Mesothelial cell of epicardium (in vitro differentiated cells): ENCODE results near the gene C4A. TPM values are rescaled to one million over a fixed set of nuclear protein-coding genes. Genes with fewer than 3 reads are reported as not detected.

Experiments
- DNase-seq, 2 experiments: peaks; one replicate each; pipeline ENCODE4 v3.0.0; 2021; ENCODE audit warnings: low spot score in 2 of 2; ENCODE audit not compliant: unreplicated experiment in 2 of 2
- H3K27ac Mint-ChIP-seq: 2 replicates; pipeline ENCODE4 v1.8.0; 2021; ENCODE audit warnings: mixed read lengths
- H3K27me3 Mint-ChIP-seq: 2 replicates; pipeline ENCODE4 v1.8.0; 2021; ENCODE audit warnings: low read depth, mixed read lengths
- H3K36me3 Mint-ChIP-seq: 2 replicates; pipeline ENCODE4 v1.8.0; 2021; ENCODE audit warnings: mixed read lengths
- H3K4me1 Mint-ChIP-seq: 2 replicates; pipeline ENCODE4 v1.8.0; 2021; ENCODE audit warnings: mixed read lengths
- H3K4me3 Mint-ChIP-seq: 2 replicates; pipeline ENCODE4 v1.8.0; 2021; ENCODE audit warnings: mild to moderate bottlenecking, moderate library complexity, mixed read lengths
- H3K9me3 Mint-ChIP-seq: 2 replicates; pipeline ENCODE4 v1.8.0; 2021; ENCODE audit warnings: mixed read lengths
- total RNA-seq: library from RNA; stranded (reverse); gene quantifications from 3 replicates; pipeline ENCODE4 v1.2.1, GENCODE V29; 2021
- TF ChIP-seq, protein P1 (sequence below): fragments of 200-600 bp; sonication (generic); IDR thresholded peaks from one replicate; pipeline ENCODE4 v1.5.0; 2021; ENCODE audit warnings: antibody characterized with exemption; ENCODE audit not compliant: unreplicated experiment

Gene C4A
- total RNA-seq, 1 donor from 2014 or later: 12.3 TPM

DNA sequence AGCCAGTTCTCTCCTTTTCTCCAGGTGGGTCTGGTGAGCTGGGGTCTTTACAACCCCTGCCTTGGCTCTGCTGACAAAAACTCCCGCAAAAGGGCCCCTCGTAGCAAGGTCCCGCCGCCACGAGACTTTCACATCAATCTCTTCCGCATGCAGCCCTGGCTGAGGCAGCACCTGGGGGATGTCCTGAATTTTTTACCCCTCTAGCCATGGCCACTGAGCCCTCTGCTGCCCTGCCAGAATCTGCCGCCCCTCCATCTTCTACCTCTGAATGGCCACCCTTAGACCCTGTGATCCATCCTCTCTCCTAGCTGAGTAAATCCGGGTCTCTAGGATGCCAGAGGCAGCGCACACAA is 36.7 kb upstream of the C4A start:
- DNase-seq: no peak
- Mint-ChIP-seq H3K27ac (no peak overlapping the region), H3K27me3 (peaks cover 53% of the 10 kb centered on the region), H3K36me3 (no peaks in the 10 kb centered on the region), H3K9me3 (no peaks in the 10 kb centered on the region), H3K4me3 (no peak overlapping the region), H3K4me1 (no peaks in the 10 kb centered on the region)
- TF ChIP-seq, protein P1, sequence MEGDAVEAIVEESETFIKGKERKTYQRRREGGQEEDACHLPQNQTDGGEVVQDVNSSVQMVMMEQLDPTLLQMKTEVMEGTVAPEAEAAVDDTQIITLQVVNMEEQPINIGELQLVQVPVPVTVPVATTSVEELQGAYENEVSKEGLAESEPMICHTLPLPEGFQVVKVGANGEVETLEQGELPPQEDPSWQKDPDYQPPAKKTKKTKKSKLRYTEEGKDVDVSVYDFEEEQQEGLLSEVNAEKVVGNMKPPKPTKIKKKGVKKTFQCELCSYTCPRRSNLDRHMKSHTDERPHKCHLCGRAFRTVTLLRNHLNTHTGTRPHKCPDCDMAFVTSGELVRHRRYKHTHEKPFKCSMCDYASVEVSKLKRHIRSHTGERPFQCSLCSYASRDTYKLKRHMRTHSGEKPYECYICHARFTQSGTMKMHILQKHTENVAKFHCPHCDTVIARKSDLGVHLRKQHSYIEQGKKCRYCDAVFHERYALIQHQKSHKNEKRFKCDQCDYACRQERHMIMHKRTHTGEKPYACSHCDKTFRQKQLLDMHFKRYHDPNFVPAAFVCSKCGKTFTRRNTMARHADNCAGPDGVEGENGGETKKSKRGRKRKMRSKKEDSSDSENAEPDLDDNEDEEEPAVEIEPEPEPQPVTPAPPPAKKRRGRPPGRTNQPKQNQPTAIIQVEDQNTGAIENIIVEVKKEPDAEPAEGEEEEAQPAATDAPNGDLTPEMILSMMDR: no peak

DNA sequence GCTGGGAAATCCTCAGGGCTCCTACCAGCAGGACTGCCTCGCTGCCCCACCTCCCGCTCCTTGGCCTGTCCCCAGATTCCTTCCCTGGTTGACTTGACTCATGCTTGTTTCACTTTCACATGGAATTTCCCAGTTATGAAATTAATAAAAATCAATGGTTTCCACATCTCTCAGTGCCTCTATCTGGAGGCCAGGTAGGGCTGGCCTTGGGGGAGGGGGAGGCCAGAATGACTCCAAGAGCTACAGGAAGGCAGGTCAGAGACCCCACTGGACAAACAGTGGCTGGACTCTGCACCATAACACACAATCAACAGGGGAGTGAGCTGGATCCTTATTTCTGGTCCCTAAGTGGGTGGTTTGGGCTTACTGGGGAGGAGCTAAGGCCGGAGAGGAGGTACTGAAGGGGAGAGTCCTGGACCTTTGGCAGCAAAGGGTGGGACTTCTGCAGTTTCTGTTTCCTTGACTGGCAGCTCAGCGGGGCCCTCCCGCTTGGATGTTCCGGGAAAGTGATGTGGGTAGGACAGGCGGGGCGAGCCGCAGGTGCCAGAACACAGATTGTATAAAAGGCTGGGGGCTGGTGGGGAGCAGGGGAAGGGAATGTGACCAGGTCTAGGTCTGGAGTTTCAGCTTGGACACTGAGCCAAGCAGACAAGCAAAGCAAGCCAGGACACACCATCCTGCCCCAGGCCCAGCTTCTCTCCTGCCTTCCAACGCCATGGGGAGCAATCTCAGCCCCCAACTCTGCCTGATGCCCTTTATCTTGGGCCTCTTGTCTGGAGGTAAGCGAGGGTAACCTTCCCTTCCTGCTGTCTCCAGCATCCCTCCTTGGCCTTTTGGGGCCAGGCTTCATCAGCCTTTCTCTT is 36.1 kb upstream of the C4A start, which contains the start of gene CFB:
Gene CFB, plus strand, starts transcription at position 589 of the 863 bp plus-strand sequence. Its CDS starts 127 bp downstream, at position 716.
- H3K9me3 Mint-ChIP-seq: no peaks in the 10 kb centered on the region
- TF ChIP-seq, protein P1: no peak
- H3K36me3 Mint-ChIP-seq: no peaks in the 10 kb centered on the region
- no peaks in the 10 kb centered on the region for H3K4me1 Mint-ChIP-seq
- peaks cover 53% of the 10 kb centered on the region for H3K27me3 Mint-ChIP-seq
- no peak for DNase-seq
- no peak within 1 kb of the TSS for H3K27ac Mint-ChIP-seq
- H3K4me3 Mint-ChIP-seq: no peak within 1 kb of the TSS

DNA sequence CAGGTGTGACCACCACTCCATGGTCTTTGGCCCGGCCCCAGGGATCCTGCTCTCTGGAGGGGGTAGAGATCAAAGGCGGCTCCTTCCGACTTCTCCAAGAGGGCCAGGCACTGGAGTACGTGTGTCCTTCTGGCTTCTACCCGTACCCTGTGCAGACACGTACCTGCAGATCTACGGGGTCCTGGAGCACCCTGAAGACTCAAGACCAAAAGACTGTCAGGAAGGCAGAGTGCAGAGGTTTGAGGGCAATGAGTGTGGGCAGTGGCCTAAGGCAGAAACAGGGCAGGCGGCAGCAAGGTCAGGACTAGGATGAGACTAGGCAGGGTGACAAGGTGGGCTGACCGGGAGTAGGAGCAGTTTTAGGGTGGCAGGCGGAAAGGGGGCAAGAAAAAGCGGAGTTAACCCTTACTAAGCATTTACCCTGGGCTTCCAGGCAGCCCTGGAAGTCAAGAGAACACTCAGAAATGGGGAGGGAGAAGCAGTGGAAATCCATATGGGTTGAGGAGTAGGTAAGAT is 35.4 kb upstream of the C4A start:
- peaks cover 53% of the 10 kb centered on the region for H3K27me3 Mint-ChIP-seq
- no peaks in the 10 kb centered on the region for H3K36me3 Mint-ChIP-seq
- H3K4me3 Mint-ChIP-seq: no peak overlapping the region
- H3K9me3 Mint-ChIP-seq: no peaks in the 10 kb centered on the region
- no peak overlapping the region for H3K27ac Mint-ChIP-seq
- TF ChIP-seq, protein P1: no peak
- DNase-seq: no peak
- no peaks in the 10 kb centered on the region for H3K4me1 Mint-ChIP-seq

DNA sequence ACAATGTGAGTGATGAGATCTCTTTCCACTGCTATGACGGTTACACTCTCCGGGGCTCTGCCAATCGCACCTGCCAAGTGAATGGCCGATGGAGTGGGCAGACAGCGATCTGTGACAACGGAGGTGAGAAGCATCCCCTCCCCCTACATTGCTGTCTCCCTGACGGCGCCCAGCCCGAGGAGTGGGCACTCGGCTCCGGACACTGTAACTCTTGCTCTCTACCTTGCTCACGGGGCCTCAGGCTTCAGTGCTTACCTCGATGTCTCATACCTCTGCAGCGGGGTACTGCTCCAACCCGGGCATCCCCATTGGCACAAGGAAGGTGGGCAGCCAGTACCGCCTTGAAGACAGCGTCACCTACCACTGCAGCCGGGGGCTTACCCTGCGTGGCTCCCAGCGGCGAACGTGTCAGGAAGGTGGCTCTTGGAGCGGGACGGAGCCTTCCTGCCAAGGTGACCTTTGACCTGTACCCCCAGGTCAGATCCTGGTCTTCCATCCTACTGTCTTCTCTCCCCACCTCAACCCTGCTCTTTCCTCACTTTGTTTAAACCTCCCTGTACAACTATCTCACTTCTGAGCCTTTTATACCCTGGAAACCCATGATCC is 34.7 kb upstream of the C4A start:
- H3K9me3 Mint-ChIP-seq: no peaks in the 10 kb centered on the region

DNA sequence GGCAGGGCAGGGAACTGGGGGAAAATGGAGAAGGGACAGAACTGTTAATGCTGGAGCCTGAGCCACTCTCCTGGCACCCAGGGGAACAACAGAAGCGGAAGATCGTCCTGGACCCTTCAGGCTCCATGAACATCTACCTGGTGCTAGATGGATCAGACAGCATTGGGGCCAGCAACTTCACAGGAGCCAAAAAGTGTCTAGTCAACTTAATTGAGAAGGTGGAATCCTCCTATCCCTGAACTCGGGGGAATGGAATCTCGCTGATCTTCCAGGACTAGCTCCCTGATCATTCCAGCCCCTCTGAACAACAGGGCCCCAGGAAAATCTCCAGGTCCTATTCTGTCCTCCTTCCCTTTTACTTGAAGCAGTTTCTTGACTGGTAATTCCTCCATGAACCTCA is 34.0 kb upstream of the C4A start:
- Mint-ChIP-seq H3K9me3 (no peaks in the 10 kb centered on the region), H3K27ac (no peak overlapping the region), H3K4me1 (no peaks in the 10 kb centered on the region), H3K36me3 (peaks cover 3% of the 10 kb centered on the region), H3K4me3 (no peak overlapping the region), H3K27me3 (peaks cover 44% of the 10 kb centered on the region)
- no peak for DNase-seq
- TF ChIP-seq, protein P1: no peak

More for the DNA sequence above, 34.7 kb upstream of the C4A start:
- H3K27ac Mint-ChIP-seq: no peak overlapping the region
- no peak overlapping the region for H3K4me3 Mint-ChIP-seq
- no peaks in the 10 kb centered on the region for H3K36me3 Mint-ChIP-seq
- no peaks in the 10 kb centered on the region for H3K4me1 Mint-ChIP-seq
- no peak for DNase-seq
- TF ChIP-seq, protein P1: no peak
- peaks cover 51% of the 10 kb centered on the region for H3K27me3 Mint-ChIP-seq
